HG03520 (cell line): Measurements from ENCODE around the gene MOGAT2.

Experiments used
- ATAC-seq: cut with Tn5 transposase; IDR thresholded peaks from one replicate; pipeline ENCODE4 v1.9.1; 2021; ENCODE audit warnings: mild to moderate bottlenecking, moderate library complexity; ENCODE audit not compliant: unreplicated experiment

MOGAT2 gene

GRCh38 chr11:75776546-75776945 is 58.9 kb downstream of the MOGAT2 start:
- no peak for ATAC-seq

- ATAC-seq = no peak
Measured at GRCh38 chr11:75777461-75778110, 59.9 kb downstream of the MOGAT2 start.

DNA sequence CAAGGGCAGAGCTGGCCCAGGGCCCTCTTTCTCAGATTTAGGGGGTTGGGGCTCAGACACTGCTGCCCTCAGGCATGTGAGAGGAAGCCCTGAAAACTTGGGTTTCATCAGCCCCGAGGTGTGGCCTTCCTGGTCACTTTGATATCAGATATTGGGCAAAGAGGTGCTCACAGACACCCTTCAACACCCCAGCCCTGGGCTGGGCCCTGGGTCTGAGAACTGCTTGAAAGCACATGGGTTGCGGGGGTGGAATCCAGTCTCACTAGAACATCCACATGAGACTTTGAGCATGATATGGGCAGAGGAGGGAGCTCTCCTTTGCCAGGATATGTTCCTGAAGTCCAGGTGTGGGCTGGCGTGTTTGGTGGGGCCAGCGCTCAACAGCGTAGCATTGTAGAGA is 61.3 kb downstream of the MOGAT2 start:
- no peak for ATAC-seq

GRCh38 chr11:75779960-75780359 is 62.3 kb downstream of the MOGAT2 start:
- no peak for ATAC-seq

GRCh38 chr11:75780888-75781287 is 63.2 kb downstream of the MOGAT2 start:
- ATAC-seq = no peak

GRCh38 chr11:75781296-75781695 is 63.7 kb downstream of the MOGAT2 start:
- no peak for ATAC-seq

DNA sequence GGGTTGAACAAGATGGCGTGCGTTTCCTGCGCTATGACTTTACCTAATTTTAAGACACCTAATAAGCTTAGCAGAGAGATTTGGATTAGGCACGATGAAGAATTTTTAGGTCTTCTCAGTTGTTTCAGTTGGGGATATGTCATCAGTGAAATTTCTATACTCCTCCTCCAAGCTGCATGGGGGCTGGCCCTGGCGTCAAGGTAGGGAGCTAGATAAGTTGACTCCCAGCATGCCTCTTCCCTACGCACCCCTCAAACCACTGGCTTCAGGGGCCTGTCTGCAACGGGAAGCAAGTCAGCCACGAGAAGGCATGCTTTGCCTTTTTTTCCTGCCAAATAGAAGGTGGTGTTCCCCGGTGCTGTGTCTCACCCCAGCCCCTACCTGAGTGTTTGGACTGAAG is 64.2 kb downstream of the MOGAT2 start:
- ATAC-seq = no peak
